ENCODE data around the gene KIRREL2. TPM values are rescaled to one million over a fixed set of nuclear protein-coding genes. Genes with fewer than 3 reads are reported as not detected.

The KIRREL2 gene
- total RNA-seq, 4 donors from 2014 or later = not detected

DNA sequence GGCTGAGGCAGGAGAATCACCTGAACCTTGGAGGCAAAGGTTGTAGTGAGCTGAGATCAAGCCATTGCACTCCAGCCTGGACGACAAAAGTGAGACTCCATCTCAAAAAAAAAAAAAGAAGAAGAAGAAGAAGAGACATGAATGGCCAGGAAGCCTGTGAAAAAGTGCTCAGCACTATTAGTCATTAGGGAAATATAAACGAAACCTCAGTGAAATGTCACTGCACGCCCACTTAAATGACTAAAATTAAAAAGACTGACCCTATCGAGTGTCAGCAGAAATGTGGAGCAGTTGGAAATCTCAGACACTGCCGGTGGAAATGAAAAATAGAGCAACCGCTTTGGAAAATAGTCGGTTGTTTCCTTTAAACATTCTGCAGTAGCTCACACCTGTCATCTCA lies 56.9 kb downstream of the KIRREL2 start:
- in situ Hi-C loops (cut with MboI; ENCODE audit: low pct_ligation_motif_present in 1 of 4, low pct_unique_long_range_greater_than_20kb in 1 of 4, low sequenced_read_pairs in 3 of 4) = no loop called here
- TF ChIP-seq POLR2A (IDR thresholded peaks at IDR 0.05) (no peak), EP300 (IDR thresholded peaks at IDR 0.05; ENCODE audit: low read depth) (no peak), CTCF (IDR thresholded peaks at IDR 0.05) (no peak), POLR2AphosphoS5 (IDR thresholded peaks at IDR 0.05) (no peak)
- no peak for DNase-seq
- Histone ChIP-seq H3K4me1 (no peaks in the 10 kb centered on the region), H3K36me3 (no peaks in the 10 kb centered on the region), H3K27ac (no peak overlapping the region), H3K9me3 (no peaks in the 10 kb centered on the region), H3K27me3 (no peaks in the 10 kb centered on the region), H3K4me3 (no peak overlapping the region)
- intact Hi-C loops (cut with DNase I; ENCODE audit: low total_unique reads) = no loop called here
- 36 to 45% methylated on average over 6 to 7 of the region's 7 CpGs for WGBS, 2 donors (ENCODE audit: low coverage in 1 of 2)

- Histone ChIP-seq H3K4me3 (no peak overlapping the region), H3K27ac (no peak overlapping the region), H3K36me3 (no peaks in the 10 kb centered on the region), H3K27me3 (no peaks in the 10 kb centered on the region), H3K4me1 (no peaks in the 10 kb centered on the region), H3K9me3 (no peaks in the 10 kb centered on the region)
- DNase-seq = no peak
- in situ Hi-C loops (cut with MboI; ENCODE audit: low pct_ligation_motif_present in 1 of 4, low pct_unique_long_range_greater_than_20kb in 1 of 4, low sequenced_read_pairs in 3 of 4) = no loop called here
- intact Hi-C loops (cut with DNase I; ENCODE audit: low total_unique reads) = no loop called here
- WGBS, 2 donors (ENCODE audit: low coverage in 1 of 2) = 37 to 50% methylated on average over 1 to 3 of the region's 3 CpGs
- TF ChIP-seq POLR2AphosphoS5 (IDR thresholded peaks at IDR 0.05) (no peak), POLR2A (IDR thresholded peaks at IDR 0.05) (no peak), CTCF (IDR thresholded peaks at IDR 0.05) (no peak), EP300 (IDR thresholded peaks at IDR 0.05; ENCODE audit: low read depth) (no peak)
Measured at GRCh38 chr19:35915443-35915842, 58.7 kb downstream of the KIRREL2 start.

Small RNAs within 50 kb of the gene (small RNA-seq; reads per million reads assigned to genes)
- 0 reads per million in 4 donors for gene RN7SL402P

Other genes with a start within 250 kb of the KIRREL2 start
- gene HAUS5, start 244.2 kb upstream of the KIRREL2 start, total RNA-seq = 1 to 10 TPM; 3.7 to 6.6 (median 5.2) TPM
- 100 to 1,000 TPM in 1 of 4 donors, 10 to 100 TPM in 3; 53.1 to 107 (median 62.5) TPM for gene RBM42, start 227.9 kb upstream of the KIRREL2 start, total RNA-seq
- gene ETV2, start 215.2 kb upstream of the KIRREL2 start, total RNA-seq = 10 to 100 TPM in 1 of 4 donors, 1 to 10 TPM in 2, not detected in 1; 1.1 to 35.2 (median 3.5) TPM
- gene COX6B1, start 208.6 kb upstream of the KIRREL2 start, total RNA-seq = 1,000 to 10,000 TPM in 1 of 4 donors, 100 to 1,000 TPM in 3; 368 to 1,320 (median 628) TPM
- not detected for gene UPK1A, start 190.4 kb upstream of the KIRREL2 start, total RNA-seq
- gene ZBTB32, start 152.4 kb upstream of the KIRREL2 start, total RNA-seq = not detected
- gene KMT2B, start 138.9 kb upstream of the KIRREL2 start, total RNA-seq = 10 to 100 TPM; 31.8 to 63.9 (median 50.7) TPM
- 1 to 10 TPM in 3 of 4 donors, under 1 TPM in 1; 0.40 to 7.3 (median 6.0) TPM for gene IGFLR1, start 114.5 kb upstream of the KIRREL2 start, total RNA-seq
- 100 to 1,000 TPM in 1 of 4 donors, 10 to 100 TPM in 3; 34.8 to 122 (median 44.9) TPM for gene U2AF1L4, start 111.5 kb upstream of the KIRREL2 start, total RNA-seq
- gene PSENEN, start 111.3 kb upstream of the KIRREL2 start, total RNA-seq = 10 to 100 TPM in 3 of 4 donors, 1 to 10 TPM in 1; 6.6 to 80.0 (median 56.8) TPM
- gene LIN37, start 108.3 kb upstream of the KIRREL2 start, total RNA-seq = 10 to 100 TPM; 10.5 to 41.1 (median 15.8) TPM
- 100 to 1,000 TPM in 1 of 4 donors, 10 to 100 TPM in 3; 22.3 to 185 (median 43.9) TPM for gene HSPB6, start 99.9 kb upstream of the KIRREL2 start, total RNA-seq
- gene PROSER3, start 98.7 kb upstream of the KIRREL2 start, total RNA-seq = 10 to 100 TPM in 2 of 4 donors, 1 to 10 TPM in 2; 9.2 to 42.8 (median 24.6) TPM
- gene ARHGAP33, start 81.3 kb upstream of the KIRREL2 start, total RNA-seq = 10 to 100 TPM in 2 of 4 donors, 1 to 10 TPM in 2; 6.7 to 70.3 (median 17.2) TPM
- not detected for gene PRODH2, start 44.1 kb upstream of the KIRREL2 start, total RNA-seq
- gene NPHS1, start 4.4 kb upstream of the KIRREL2 start, total RNA-seq = not detected
- 10 to 100 TPM in 1 of 4 donors, 1 to 10 TPM in 2, under 1 TPM in 1; 1.00 to 10.5 (median 4.5) TPM for gene APLP1, start 11.7 kb downstream of the KIRREL2 start, total RNA-seq
- gene NFKBID, start 43.6 kb downstream of the KIRREL2 start, total RNA-seq = 10 to 100 TPM in 3 of 4 donors, 1 to 10 TPM in 1; 7.5 to 29.5 (median 13.1) TPM
- 1 to 10 TPM in 1 of 4 donors, not detected in 3; 9.4 TPM for gene HCST, start 45.6 kb downstream of the KIRREL2 start, total RNA-seq
- 10 to 100 TPM; 25.6 to 81.5 (median 52.2) TPM for gene TYROBP, start 51.4 kb downstream of the KIRREL2 start, total RNA-seq
- gene LRFN3, start 79.5 kb downstream of the KIRREL2 start, total RNA-seq = 10 to 100 TPM; 12.1 to 48.6 (median 16.6) TPM
- gene SDHAF1, start 138.3 kb downstream of the KIRREL2 start, total RNA-seq = 10 to 100 TPM; 30.3 to 83.8 (median 55.4) TPM
- gene SYNE4, start 151.9 kb downstream of the KIRREL2 start, total RNA-seq = 1 to 10 TPM in 3 of 4 donors, not detected in 1; 1.2 to 9.0 (median 2.9) TPM
- gene ALKBH6, start 157.3 kb downstream of the KIRREL2 start, total RNA-seq = 100 to 1,000 TPM in 2 of 4 donors, 10 to 100 TPM in 2; 27.6 to 151 (median 83.2) TPM
- gene CLIP3, start 176.0 kb downstream of the KIRREL2 start, total RNA-seq = 10 to 100 TPM in 3 of 4 donors, 1 to 10 TPM in 1; 7.0 to 37.6 (median 23.5) TPM
- 10 to 100 TPM in 2 of 4 donors, 1 to 10 TPM in 1, not detected in 1; 9.5 to 64.1 (median 11.2) TPM for gene THAP8, start 197.4 kb downstream of the KIRREL2 start, total RNA-seq
- 10 to 100 TPM in 1 of 4 donors, 1 to 10 TPM in 1, under 1 TPM in 2; 0.37 to 20.7 (median 0.97) TPM for gene WDR62, start 198.0 kb downstream of the KIRREL2 start, total RNA-seq

Data from transverse colon (tissue), 4 donors.